ENCODE measurements around the gene HIVEP3.

The HIVEP3 gene

GRCh38 chr1:41655632-41656031, 263.1 kb downstream of the HIVEP3 start:
- no peak for DNase-seq (ENCODE audit: low read depth in 1 of 2, low spot score in 1 of 2)
- H3K27ac ChIP-seq (replicated peaks) = no peak overlapping the region
- TF ChIP-seq REST (IDR thresholded peaks at IDR 0.05; ENCODE audit: insufficient replicate concordance, low read depth) (no peak), POLR2AphosphoS5 (IDR thresholded peaks at IDR 0.05; ENCODE audit: low read depth) (no peak), GABPA (IDR thresholded peaks at IDR 0.05; ENCODE audit: low read depth) (no peak), SPI1 (IDR thresholded peaks at IDR 0.05; ENCODE audit: borderline replicate concordance, low read depth) (no peak)
- TF ChIP-seq, protein P1, sequence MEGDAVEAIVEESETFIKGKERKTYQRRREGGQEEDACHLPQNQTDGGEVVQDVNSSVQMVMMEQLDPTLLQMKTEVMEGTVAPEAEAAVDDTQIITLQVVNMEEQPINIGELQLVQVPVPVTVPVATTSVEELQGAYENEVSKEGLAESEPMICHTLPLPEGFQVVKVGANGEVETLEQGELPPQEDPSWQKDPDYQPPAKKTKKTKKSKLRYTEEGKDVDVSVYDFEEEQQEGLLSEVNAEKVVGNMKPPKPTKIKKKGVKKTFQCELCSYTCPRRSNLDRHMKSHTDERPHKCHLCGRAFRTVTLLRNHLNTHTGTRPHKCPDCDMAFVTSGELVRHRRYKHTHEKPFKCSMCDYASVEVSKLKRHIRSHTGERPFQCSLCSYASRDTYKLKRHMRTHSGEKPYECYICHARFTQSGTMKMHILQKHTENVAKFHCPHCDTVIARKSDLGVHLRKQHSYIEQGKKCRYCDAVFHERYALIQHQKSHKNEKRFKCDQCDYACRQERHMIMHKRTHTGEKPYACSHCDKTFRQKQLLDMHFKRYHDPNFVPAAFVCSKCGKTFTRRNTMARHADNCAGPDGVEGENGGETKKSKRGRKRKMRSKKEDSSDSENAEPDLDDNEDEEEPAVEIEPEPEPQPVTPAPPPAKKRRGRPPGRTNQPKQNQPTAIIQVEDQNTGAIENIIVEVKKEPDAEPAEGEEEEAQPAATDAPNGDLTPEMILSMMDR (IDR thresholded peaks at IDR 0.05; ENCODE audit: insufficient read depth, low read length) = no peak
- no peaks in the 10 kb centered on the region for H3K27me3 ChIP-seq (ENCODE audit: insufficient read depth, poor library complexity, severe bottlenecking)
- no peak overlapping the region for H3K4me3 ChIP-seq (replicated peaks; ENCODE audit: insufficient read depth, low read length)

DNA sequence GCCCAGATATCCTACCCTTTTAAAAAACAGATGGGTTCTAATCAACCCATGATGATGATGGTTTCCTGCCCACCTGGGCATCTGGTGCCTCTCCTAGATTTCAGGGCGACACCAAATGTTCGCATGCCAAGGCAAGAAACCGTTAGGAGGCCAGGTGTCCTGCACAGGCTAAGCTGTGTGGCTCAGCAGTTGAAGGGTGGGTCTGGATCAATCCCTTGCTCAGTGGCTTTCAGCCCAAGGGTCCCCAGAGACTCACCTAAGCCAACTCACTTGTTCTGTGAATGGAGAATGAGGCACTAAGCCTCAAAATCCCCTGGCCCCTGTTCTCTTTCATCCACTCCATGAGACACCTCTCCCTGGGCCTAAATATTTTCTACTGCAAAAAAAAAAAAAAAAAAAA, 265.1 kb downstream of the HIVEP3 start:
- no peak for DNase-seq (ENCODE audit: low read depth in 1 of 2, low spot score in 1 of 2)
- no peak overlapping the region for H3K4me3 ChIP-seq (replicated peaks; ENCODE audit: insufficient read depth, low read length)
- TF ChIP-seq POLR2AphosphoS5 (IDR thresholded peaks at IDR 0.05; ENCODE audit: low read depth) = no peak
- no peak for TF ChIP-seq GABPA (IDR thresholded peaks at IDR 0.05; ENCODE audit: low read depth)
- TF ChIP-seq REST (IDR thresholded peaks at IDR 0.05; ENCODE audit: insufficient replicate concordance, low read depth) = no peak
- TF ChIP-seq SPI1 (IDR thresholded peaks at IDR 0.05; ENCODE audit: borderline replicate concordance, low read depth) = no peak
- TF ChIP-seq, protein P1 (IDR thresholded peaks at IDR 0.05; ENCODE audit: insufficient read depth, low read length) = no peak
- H3K27ac ChIP-seq (replicated peaks) = no peak overlapping the region
- no peaks in the 10 kb centered on the region for H3K27me3 ChIP-seq (ENCODE audit: insufficient read depth, poor library complexity, severe bottlenecking)

DNA sequence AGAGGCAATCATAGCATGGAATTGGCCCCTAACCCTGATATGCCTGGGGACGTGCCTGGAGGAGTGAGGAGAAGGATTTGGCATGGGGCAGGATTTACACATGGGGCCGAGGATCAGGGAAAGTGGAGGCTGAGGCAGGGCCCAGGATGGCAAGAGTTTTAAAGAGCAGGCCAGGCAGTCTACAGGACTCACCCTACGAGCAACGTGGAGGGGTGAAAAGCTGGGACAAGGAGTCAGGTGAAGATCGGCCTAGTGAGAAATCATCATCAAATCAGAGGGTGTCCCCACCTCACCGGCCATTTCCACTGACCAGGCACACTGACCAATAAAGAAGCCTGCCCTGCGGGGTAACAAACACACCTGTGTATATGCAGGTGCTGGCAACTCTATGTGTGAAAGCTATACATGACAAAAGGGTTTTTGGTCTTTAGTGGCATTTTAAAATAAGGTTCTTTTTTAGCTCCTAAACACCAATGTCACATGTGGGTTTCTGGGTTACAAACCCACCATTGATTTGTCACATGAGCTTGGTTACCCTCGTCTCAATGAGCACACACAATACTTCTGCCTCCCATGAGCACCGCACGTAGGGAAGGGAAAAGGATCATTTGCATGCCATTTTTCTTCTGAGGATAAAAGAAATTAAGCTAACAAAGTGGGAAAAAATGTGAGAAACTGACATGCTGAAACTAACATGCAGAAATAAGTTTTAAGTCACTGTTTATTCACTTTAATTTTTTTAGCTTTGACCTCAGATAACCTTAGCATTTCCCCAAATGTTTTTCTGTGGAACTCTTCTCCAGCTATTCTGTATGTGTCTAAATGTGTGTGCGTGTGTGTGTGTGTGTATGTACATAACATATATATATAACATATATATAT, 266.1 kb downstream of the HIVEP3 start:
- TF ChIP-seq, protein P1 (IDR thresholded peaks at IDR 0.05; ENCODE audit: insufficient read depth, low read length) = no peak
- TF ChIP-seq SPI1 (IDR thresholded peaks at IDR 0.05; ENCODE audit: borderline replicate concordance, low read depth) (no peak), POLR2AphosphoS5 (IDR thresholded peaks at IDR 0.05; ENCODE audit: low read depth) (no peak), GABPA (IDR thresholded peaks at IDR 0.05; ENCODE audit: low read depth) (no peak), REST (IDR thresholded peaks at IDR 0.05; ENCODE audit: insufficient replicate concordance, low read depth) (no peak)
- no peak overlapping the region for H3K27ac ChIP-seq (replicated peaks)
- no peak overlapping the region for H3K4me3 ChIP-seq (replicated peaks; ENCODE audit: insufficient read depth, low read length)
- H3K27me3 ChIP-seq (ENCODE audit: insufficient read depth, poor library complexity, severe bottlenecking) = no peaks in the 10 kb centered on the region
- no peak for DNase-seq (ENCODE audit: low read depth in 1 of 2, low spot score in 1 of 2)
